Large intestine (tissue), 3 donors: ENCODE data around the gene MRC1. TPM values are rescaled to one million over a fixed set of nuclear protein-coding genes. Genes with fewer than 3 reads are reported as not detected.
A peak's percentile ranks its signal among the peaks of the same experiment; 100 is the strongest.

ENCODE experiments used
- DNase-seq, 2 donors: peaks; one replicate each; pipeline versions ENCODE4 v3.0.0 to v3.0.0-alpha.2; 2013
- H3K27ac ChIP-seq: one replicate; pipeline ENCODE4 v1.5.1; 2013; ENCODE audit warnings: low read length
- H3K27me3 ChIP-seq: 2 replicates; pipeline ENCODE4 v1.6.1; 2013; ENCODE audit warnings: low read length; ENCODE audit not compliant: control insufficient read depth, insufficient read depth
- H3K36me3 ChIP-seq: 2 replicates; pipeline ENCODE4 v1.6.1; 2013; ENCODE audit warnings: low read length; ENCODE audit not compliant: control insufficient read depth, insufficient read depth
- H3K4me1 ChIP-seq: one replicate; pipeline ENCODE4 v1.6.1; 2013; ENCODE audit warnings: low read length; ENCODE audit not compliant: control insufficient read depth, insufficient read depth
- H3K4me3 ChIP-seq: one replicate; pipeline ENCODE4 v1.5.1; 2013; ENCODE audit warnings: low read length
- H3K9me3 ChIP-seq: one replicate; pipeline ENCODE4 v1.6.1; 2013; ENCODE audit warnings: mild to moderate bottlenecking, low read depth, low read length, moderate library complexity; ENCODE audit not compliant: control insufficient read depth
- WGBS: methylation state at CpG from one replicate; pipeline ENCODE4 v1.1.5; 2013; ENCODE audit warnings: low lambda C conversion rate; ENCODE audit not compliant: insufficient coverage; 5-methylcytosine and 5-hydroxymethylcytosine counted together
- polyA plus RNA-seq: library from polyadenylated mRNA; unstranded; fragments of 120-200 nt; gene quantifications from one replicate; pipeline ENCODE4 v1.2.1, GENCODE V29; 2013

The MRC1 gene
- polyA plus RNA-seq, 1 donor = 12.2 TPM

DNA sequence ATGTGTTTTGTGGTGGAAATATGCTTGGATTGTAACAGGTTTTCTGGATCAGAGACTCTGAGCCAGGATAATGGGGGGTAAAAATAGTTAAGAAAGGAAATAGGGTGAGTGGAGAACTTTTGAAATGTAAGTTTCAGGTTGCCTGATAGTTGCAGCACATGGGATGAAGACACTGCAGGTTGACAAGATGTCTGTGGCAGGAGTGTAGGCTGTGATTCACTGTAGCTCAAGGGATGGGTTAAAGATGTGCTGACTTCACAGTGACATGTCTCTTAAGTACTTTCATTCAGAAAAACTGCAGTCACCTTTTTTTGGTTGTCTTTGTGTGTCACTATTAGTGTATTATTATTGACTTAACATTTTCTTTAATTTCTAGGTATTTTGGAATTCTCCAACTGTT lies 79.0 kb downstream of the MRC1 start:
- Histone ChIP-seq H3K4me1 (no peaks in the 10 kb centered on the region), H3K27me3 (no peaks in the 10 kb centered on the region), H3K4me3 (no peak overlapping the region), H3K9me3 (no peaks in the 10 kb centered on the region), H3K27ac (no peak overlapping the region), H3K36me3 (no peaks in the 10 kb centered on the region)
- DNase-seq = no peak

DNA sequence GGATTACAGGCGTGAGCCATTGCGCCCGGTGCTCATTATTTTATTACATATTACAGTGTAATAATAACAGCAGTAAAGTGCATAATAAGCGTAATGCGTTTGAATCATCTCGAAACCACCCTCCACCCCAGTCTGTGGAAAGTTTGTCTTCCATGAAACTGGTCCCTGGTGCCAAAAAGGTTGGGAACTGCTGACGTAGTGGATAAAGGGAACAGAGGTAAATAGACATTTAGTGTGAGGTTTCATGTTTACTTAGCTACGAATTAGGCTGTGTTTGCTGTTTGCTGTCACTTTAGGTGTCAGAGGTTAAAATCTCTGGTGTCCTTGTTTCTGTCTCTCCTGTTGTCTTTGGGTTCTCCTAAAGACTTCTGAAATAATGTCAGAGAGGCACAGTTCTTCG lies 82.3 kb downstream of the MRC1 start:
- DNase-seq = no peak

DNA sequence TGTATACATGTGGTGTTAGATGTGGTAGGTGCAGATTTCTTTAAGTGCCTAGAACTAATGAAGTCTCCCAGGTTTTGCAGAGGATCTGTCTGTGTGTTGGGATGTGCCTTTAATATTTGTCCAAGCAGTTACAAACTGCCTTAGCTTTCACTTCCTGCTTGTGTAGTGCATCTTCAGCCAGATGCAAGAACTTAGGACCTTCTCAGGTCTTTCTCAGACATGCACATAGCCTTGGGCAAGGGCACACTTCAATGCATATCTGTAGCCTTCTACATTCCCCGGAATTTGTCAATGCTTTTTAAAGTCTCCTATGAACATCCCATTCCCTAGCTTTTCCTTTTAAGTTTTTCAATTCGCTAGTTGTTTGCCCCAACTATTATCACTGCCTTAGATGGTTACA lies 95.4 kb downstream of the MRC1 start:
- no peaks in the 10 kb centered on the region for H3K27me3 ChIP-seq
- no peak overlapping the region for H3K27ac ChIP-seq
- H3K36me3 ChIP-seq = no peaks in the 10 kb centered on the region
- no peaks in the 10 kb centered on the region for H3K9me3 ChIP-seq
- WGBS = no CpG with 5 or more reads among the region's 2 CpGs
- no peak overlapping the region for H3K4me3 ChIP-seq
- no peaks in the 10 kb centered on the region for H3K4me1 ChIP-seq
- no peak for DNase-seq

More for the DNA sequence above, 82.3 kb downstream of the MRC1 start:
- no peak overlapping the region for H3K4me3 ChIP-seq
- no peaks in the 10 kb centered on the region for H3K9me3 ChIP-seq
- H3K4me1 ChIP-seq = no peaks in the 10 kb centered on the region
- H3K27ac ChIP-seq = no peak overlapping the region
- H3K36me3 ChIP-seq = no peaks in the 10 kb centered on the region
- 100% methylated on average over 1 of the region's 9 CpGs for WGBS
- H3K27me3 ChIP-seq = no peaks in the 10 kb centered on the region

DNA sequence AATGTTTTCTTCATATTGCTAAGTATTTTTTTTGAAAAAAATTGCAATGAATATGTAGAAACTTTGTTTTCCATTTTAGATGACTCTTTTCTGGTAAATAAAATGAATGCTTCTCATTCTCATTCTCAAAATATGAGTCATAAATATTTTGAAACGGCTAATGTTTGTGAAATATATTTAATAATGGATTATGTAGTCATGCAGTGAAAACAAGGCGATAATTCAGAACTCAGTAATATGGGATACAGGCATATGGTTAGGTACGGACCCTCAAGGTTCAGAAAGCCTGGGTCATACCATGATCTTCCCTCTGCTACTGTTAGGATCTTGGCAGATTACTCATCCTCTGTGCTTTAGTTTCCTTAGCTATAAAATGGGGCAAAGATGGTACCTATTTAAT lies 96.3 kb downstream of the MRC1 start:
- Histone ChIP-seq H3K27ac (no peak overlapping the region), H3K27me3 (no peaks in the 10 kb centered on the region), H3K9me3 (no peaks in the 10 kb centered on the region), H3K4me3 (no peak overlapping the region), H3K36me3 (no peaks in the 10 kb centered on the region), H3K4me1 (no peaks in the 10 kb centered on the region)
- 86% methylated on average over 3 of the region's 3 CpGs for WGBS
- DNase-seq = no peak

DNA sequence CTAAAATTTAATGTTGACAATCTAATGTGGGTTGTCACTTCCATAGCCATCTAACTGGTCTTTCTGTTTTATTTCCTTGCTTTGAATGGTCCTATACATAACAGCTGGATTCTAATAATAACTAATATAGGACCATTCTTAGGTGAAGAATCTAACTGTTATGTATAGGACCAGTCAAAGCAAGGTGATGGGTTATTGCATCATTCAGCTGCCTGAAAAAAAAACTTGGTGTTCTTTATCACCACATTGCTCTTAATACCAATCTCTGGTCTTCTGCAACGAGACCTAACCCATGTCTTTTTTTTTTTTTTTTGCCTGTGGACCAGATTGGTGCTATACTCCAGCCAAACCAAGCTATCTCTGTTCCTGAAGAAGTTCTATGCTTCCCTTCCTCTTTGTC lies 96.9 kb downstream of the MRC1 start:
- no peaks in the 10 kb centered on the region for H3K36me3 ChIP-seq
- H3K27ac ChIP-seq = no peak overlapping the region
- WGBS = 70% methylated on average over 1 of the region's 1 CpG
- no peaks in the 10 kb centered on the region for H3K27me3 ChIP-seq
- no peak for DNase-seq
- no peaks in the 10 kb centered on the region for H3K4me1 ChIP-seq
- H3K4me3 ChIP-seq = no peak overlapping the region
- no peaks in the 10 kb centered on the region for H3K9me3 ChIP-seq

DNA sequence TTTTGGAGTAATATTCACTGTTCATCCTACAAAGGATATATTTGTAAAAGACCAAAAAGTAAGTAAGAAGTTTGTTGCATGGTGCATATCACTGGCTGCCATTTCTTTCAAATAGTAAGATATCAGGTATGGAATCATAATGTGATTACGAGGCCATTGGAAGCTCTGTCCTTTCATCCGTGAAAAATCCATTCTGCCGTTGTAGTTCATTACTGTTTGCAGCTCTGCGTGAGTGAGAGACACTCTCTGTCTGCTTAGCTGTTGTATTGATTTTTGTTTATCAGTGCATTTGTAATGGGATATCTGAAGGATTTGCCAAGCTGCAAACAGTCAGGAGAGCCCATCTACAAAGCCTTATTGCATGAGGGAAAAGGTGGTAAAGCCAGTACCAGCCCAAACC lies 98.5 kb downstream of the MRC1 start:
- WGBS = no CpG with 5 or more reads among the region's 4 CpGs

DNA sequence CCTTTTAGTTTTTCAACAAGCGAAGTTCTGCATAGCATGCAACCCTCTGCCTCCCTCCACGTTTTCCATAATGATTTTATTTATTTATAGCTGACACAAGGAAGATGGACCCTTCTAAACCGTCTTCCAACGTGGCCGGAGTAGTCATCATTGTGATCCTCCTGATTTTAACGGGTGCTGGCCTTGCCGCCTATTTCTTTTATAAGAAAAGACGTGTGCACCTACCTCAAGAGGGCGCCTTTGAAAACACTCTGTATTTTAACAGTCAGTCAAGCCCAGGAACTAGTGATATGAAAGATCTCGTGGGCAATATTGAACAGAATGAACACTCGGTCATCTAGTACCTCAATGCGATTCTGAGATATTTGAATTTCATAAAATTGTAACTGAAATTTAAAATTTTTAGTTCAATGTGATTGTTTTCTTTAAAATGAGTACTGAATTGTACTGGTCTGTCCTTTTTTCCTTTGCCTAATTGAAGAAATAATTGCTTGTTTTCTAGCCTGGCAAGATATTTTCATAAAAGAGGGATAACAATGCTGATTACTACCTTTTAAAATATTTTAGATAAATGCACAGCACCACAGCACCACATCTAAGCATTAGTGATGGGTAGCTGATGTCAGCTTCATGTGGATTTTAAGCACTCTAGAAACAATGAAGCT lies 101.1 kb downstream of the MRC1 start:
- H3K4me3 ChIP-seq = no peak overlapping the region
- WGBS = 47% methylated on average over 5 of the region's 12 CpGs

More for the DNA sequence above, 98.5 kb downstream of the MRC1 start:
- Histone ChIP-seq H3K36me3 (no peaks in the 10 kb centered on the region), H3K4me1 (no peaks in the 10 kb centered on the region), H3K27ac (no peak overlapping the region), H3K27me3 (no peaks in the 10 kb centered on the region), H3K4me3 (no peak overlapping the region), H3K9me3 (no peaks in the 10 kb centered on the region)
- no peak for DNase-seq

DNA sequence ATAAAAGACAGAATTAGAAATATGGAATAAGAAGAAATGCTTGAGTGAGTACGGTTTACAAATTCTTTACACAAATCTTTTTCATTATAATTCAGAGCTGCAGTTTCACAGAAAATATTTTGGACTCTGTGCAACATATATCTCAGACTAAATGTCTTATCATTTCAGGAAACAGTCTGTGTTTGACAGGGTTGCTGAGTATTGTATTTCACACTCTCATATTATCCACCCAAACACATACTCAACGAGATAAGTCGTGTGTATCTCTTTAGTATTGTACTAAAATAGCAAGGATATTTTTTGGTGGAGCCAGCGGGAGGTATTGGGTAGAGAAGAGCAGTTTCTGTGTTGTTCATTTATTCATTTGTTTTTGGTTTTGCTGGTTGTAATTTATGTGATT lies 103.6 kb downstream of the MRC1 start:
- 52% methylated on average over 2 of the region's 4 CpGs for WGBS
- Histone ChIP-seq H3K4me1 (no peaks in the 10 kb centered on the region), H3K9me3 (peaks cover 6% of the 10 kb centered on the region), H3K27ac (no peak overlapping the region), H3K27me3 (no peaks in the 10 kb centered on the region), H3K4me3 (no peak overlapping the region), H3K36me3 (no peaks in the 10 kb centered on the region)
- no peak for DNase-seq

More for the DNA sequence above, 101.1 kb downstream of the MRC1 start:
- no peak overlapping the region for H3K27ac ChIP-seq
- H3K4me1 ChIP-seq = no peaks in the 10 kb centered on the region
- DNase-seq = peak; percentile 9 to 37
- H3K36me3 ChIP-seq = no peaks in the 10 kb centered on the region
- H3K27me3 ChIP-seq = no peaks in the 10 kb centered on the region
- H3K9me3 ChIP-seq = no peaks in the 10 kb centered on the region

DNA sequence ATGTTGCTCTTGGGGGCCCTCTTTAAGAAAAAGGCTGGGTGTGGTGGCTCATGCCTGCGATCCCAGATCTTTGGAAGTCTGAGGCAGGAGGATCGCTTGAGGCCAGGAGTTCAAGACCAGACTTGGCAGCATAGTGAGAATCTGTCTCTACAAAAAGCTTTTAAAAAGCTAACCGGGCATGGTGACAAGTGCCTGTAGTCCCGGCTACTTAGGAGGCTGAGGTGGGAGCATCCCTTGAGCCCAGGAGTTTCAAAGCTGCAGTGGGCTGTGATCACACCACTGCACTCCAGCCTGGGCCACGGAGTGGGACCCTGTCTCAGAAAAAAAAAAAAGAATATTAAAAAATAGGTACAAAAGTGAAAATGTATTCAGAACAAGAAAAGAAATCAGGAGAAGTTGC lies 104.5 kb downstream of the MRC1 start:
- DNase-seq = no peak
- H3K36me3 ChIP-seq = no peaks in the 10 kb centered on the region
- no peaks in the 10 kb centered on the region for H3K27me3 ChIP-seq
- no peak overlapping the region for H3K4me3 ChIP-seq
- H3K4me1 ChIP-seq = no peaks in the 10 kb centered on the region
- 60% methylated on average over 1 of the region's 5 CpGs for WGBS
- H3K27ac ChIP-seq = no peak overlapping the region
- H3K9me3 ChIP-seq = peaks cover 6% of the 10 kb centered on the region

DNA sequence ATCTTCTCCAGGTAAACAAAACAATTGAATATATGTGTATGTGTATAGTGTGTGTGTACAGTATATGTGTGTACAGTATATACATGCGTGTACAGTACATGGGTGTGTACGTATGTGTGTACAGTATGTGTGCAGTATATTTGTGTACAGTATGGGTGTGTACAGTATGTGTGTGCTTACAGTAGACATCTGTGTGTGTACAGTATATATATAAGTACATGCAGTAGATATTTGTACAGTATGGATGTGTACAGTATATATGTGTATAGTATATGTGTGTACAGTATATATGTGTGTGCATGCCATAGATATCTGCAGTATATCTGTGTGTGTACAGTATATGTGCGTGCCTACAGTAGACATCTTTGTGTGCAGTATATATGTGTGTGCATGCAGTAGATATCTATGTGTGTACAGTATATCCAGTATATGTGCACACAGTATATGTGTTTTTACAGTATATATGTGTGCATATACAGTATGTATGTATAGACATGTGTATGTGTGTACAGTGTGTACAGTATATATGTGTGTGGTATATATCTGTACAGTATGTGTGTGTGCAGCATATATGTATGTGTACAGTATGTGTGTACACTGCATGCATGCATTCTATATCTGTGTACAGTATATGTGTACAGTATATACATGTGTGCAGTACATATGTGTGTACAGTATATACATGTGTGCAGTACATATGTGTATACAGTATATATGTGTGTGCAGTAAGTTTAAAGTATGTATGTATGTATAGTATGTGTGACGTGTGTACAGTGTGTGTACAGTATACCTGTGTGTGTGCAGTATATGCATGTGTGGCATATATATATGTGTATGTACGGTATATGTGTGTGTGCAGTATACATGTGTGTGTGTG lies 105.3 kb downstream of the MRC1 start:
- DNase-seq = no peak
- 100% methylated on average over 1 of the region's 5 CpGs for WGBS

More for the DNA sequence above, 105.3 kb downstream of the MRC1 start:
- no peaks in the 10 kb centered on the region for H3K27me3 ChIP-seq
- H3K27ac ChIP-seq = no peak overlapping the region
- peaks cover 6% of the 10 kb centered on the region for H3K9me3 ChIP-seq
- H3K36me3 ChIP-seq = no peaks in the 10 kb centered on the region
- H3K4me1 ChIP-seq = no peaks in the 10 kb centered on the region
- no peak overlapping the region for H3K4me3 ChIP-seq
